RPMI8226 (cell line): ENCODE measurements around the gene STARD3NL.

Source experiments
- DNase-seq: peaks from one replicate; pipeline ENCODE4 v3.0.0-alpha.2; 2015

STARD3NL gene

GRCh38 chr7:38185395-38186307 is 7.6 kb downstream of the STARD3NL start:
- no peak for DNase-seq

DNA sequence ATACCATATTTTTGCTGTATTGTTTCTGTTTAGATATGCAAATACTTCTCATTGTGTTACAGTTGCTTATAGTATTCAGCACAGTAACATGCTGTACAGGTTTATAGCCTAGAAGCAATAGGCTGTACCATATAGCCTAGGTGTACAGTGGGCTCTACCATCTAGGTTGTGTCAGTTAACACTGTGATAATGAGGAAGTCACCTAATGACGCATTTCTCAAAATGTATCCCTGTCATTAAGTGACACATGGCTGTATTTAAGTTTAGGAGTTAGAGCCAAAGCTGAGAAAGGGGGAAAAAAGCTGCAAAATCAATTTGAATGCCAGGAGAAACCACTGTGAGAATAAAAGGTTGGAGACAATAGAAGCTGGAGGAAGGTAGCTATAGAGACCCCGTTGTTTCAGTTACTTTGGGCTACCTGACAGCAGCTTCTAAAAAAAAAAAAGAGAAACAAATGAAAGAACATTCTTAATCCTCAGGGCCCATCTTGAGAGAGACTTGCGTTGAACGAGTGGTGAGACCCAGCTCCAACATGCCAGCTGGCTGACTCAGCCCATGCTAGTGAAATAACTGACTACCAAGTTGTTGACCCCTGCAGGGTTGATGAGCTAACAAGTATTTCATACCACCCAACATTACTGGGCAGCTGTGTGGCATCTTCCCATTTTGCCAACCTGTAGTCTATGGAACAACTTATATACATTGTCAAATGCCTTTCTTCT is 8.7 kb downstream of the STARD3NL start:
- DNase-seq, result no peak

- no peak for DNase-seq
Measured at GRCh38 chr7:38187794-38188440, 9.9 kb downstream of the STARD3NL start.

DNA sequence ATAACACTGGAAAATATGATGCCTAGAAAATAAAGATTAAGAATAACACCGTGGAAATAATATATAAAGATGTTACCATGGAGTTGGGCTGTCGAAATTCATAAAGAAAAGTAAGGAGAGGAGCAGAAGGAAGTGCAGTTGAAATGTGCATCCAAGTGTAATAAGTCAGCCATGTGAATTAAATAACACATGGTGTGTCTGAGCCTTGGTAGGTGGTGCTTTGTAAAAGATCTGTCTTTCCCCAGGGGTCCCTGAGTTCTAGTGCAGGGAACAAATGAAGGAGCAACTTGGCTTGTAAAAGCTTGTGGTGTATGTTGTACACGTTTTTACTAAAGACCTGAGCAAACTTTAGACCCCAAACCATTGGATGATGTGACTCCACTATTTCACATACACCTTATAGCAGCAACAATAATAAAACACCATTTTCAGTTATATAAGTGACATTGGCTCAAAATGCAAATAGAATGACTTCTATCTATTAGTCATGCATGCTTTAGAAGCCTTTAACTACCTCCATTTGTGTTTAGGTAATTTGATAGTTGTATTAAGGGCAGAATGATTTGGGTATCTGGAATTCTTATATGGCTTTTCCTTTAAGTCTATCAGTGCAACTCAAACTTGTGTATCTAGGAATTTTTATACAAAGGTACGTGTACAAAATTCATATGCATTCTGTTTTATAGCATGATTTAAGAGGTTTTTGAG is 11.3 kb downstream of the STARD3NL start:
- no peak for DNase-seq

- DNase-seq, result no peak
Measured at GRCh38 chr7:38190011-38190410, 12.0 kb downstream of the STARD3NL start.

DNA sequence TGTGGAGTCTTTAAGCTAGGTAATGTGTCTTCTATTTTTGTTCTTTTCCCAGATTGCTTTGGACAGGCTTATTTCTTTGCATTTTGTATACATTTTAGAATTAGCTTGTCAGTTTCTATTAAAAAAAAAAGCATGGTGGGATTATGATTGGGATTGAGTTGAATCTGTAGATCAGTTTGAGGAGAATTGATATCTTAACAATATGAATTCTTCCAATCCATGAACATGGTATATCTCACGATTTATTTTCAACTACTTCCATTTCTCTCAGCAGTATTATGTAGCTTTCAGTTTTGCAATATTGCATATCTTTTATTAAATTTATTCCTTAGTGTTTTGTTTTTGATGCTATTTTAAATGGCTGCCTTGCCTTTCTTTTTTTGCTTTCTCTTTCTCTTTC is 13.7 kb downstream of the STARD3NL start:
- DNase-seq, result no peak

GRCh38 chr7:38192327-38192726 is 14.3 kb downstream of the STARD3NL start:
- DNase-seq, result no peak

- no peak for DNase-seq
Measured at GRCh38 chr7:38195804-38196595, 18.0 kb downstream of the STARD3NL start.

- DNase-seq, result no peak
Measured at GRCh38 chr7:38198366-38198765, 20.3 kb downstream of the STARD3NL start.

DNA sequence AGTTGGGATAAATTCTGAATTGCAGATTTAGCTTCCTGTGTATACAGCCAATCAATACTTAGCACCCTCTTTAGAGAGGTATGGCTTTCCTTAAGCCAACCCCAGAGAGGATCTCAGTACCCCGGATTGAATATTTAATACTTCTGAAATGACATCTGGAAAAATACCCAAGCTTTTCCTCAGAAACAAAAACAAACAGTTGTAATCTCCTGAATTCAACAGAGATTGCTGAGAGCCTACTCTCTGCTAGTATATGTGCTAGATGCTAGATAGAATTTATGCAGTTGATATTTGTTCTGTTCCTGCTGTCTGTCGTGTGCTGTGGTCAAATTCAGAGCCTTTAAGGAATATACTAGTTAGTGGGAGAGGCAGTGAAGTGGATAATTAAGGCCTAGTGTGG is 21.1 kb downstream of the STARD3NL start:
- no peak for DNase-seq

DNA sequence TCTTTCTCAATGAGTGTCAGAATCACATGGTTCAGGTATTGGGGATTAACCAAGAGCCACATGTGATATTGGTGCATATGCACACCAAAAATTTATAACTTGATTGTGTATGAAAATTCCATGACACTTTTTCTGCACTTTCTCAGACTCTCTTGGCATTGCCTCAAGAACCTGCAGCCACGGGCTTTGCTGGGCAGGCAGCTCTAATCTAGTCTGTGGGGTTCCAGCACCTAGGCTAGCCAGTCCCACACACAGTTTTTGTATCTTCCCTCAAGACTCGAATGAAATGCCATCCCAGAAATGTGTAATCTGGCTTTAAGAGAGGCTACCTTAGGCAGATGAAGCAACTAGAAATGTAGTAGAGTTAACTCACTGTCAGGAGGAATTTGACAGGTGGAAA is 21.7 kb downstream of the STARD3NL start:
- DNase-seq, result no peak

DNA sequence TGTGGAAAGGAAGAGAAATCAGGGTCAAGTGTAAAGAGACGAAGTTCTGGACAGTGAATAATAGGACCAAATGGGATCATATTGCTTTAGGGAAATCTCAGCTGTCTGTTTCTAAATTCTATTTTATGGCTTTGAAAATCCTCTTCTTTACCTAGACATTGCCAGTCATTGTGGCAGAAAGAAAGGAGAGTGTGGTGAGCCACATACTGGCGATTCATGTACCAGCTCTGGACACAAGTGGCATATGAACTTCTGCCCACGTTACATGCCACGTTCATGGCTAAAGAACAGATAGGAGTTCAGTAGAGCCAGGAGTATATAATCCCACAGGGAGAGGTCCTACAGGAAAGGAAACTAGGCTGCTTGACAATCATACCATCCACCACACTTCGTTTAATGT is 28.0 kb downstream of the STARD3NL start:
- DNase-seq, result no peak

GRCh38 chr7:38207843-38208242 is 29.8 kb downstream of the STARD3NL start:
- no peak for DNase-seq

- no peak for DNase-seq
Measured at GRCh38 chr7:38211486-38211885, 33.4 kb downstream of the STARD3NL start.

DNA sequence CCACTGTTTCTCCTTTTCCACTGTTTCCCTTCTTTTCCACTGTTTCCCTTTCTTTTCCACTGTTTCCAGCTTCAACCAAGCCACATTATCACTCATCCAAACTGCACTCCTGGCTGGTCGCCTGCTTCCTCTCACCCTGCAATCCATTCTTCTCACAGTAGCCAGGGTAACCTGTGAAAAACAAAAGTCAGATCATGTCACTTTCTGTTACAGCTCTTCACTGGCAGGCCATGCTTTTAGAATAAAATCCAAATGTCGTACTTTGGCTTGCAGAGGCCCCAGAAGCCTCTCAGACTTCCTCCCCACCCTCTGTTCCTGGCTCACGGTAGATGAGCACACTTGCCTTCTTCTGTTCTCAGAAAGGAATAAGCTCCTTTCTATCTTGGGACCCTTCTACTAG is 33.9 kb downstream of the STARD3NL start:
- no peak for DNase-seq

GRCh38 chr7:38215115-38215514 is 37.1 kb downstream of the STARD3NL start:
- no peak for DNase-seq

DNA sequence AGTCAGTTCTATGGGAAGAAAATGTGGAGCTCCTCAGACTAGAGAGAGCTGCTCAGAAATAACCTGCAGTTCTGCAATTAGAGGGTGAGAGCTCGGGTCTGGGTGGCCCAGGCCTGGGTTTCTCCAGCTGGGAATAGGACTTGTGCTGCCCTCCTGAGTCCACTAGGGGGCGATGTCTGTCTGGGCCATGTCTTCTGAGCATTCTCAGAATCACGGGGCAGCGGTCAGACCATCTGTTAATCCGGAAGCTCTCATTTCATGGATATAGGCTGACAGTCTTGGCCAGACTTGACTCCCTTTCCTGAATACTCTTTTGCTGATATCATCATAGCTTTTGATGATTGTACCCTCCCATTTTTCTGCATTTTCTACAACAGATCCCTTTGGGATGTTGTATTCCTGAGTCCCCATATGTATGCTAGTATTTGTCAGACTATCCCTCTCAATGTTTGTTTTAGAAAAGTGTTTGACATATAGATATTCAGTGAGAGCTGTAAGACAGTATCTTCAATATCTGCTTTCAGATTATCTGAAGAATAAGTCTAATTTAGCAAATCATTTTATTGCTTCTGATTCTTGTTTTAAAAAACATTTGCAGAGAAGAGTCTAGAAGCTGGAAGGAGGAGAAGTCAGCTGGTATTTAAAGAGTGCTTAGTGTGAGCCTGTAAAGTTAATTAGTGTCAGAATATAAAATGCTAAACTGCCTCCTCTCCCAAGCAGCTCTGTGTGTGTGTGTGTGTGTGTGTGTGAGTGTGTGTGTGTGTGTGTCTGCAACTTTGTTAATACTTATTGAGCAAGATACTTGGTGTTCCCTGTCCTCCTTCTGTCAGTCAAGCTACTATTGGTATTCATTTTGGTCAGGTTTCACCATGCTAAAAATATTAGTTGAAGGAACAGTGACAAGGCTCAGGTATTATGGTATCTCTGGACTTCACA is 38.0 kb downstream of the STARD3NL start:
- DNase-seq, result peak; percentile 82

DNA sequence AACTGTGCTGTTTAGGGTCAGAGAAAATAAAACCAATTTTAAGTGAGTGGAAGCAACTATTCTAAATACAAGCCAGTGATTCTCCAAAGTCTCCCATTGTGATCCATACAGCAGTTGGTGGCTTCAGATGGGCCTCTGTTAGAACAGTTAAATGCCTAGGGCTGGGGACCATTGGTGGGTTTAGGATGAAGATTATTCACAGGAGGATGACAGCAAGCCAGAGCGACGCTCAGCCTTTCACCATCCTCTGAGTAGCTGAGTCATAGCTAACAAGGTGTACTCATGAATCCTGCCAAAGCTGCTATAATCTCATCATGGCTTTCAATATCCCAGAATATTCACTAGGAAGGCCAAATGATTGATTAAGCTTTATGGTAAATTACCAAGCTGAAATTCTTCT is 39.6 kb downstream of the STARD3NL start:
- no peak for DNase-seq

GRCh38 chr7:38220452-38220851 is 42.4 kb downstream of the STARD3NL start:
- no peak for DNase-seq

DNA sequence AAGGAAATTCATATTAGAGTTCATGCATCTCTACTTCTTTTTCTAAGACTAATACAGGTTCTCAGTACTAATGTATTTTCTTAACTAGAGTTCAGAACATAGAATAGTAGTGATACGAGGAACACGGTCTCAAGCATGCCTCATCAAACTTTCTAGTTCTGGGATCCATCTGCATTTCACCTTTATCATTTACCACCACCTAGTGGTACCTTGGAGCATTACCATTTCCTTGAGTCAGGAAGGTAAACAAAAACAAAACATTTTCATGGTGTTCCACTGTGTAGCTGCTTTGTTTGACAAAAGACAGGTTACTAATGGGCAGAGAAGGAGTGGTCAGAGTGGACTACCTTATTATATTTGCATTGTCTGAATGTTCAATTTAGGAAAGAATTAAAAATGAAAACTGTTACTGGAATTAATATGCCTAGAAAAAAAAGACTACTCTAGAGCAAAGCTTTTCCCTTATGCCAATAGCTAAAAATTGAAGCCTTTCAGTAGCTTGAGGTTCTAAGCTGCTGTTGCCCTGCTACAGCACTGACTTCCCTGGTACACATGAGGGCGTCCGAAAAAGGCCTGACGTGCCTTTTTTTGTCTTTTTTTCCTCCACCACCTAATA is 44.5 kb downstream of the STARD3NL start:
- peak; percentile 62 for DNase-seq

- DNase-seq, result no peak
Measured at GRCh38 chr7:38223306-38223705, 45.3 kb downstream of the STARD3NL start.
